Spleen (tissue), 11 donors: ENCODE measurements around the gene SHISA9. TPM values are rescaled to one million over a fixed set of nuclear protein-coding genes. Genes with fewer than 3 reads are reported as not detected.

Experiments
- DNase-seq: peaks from one replicate; pipeline ENCODE4 v3.0.0-alpha.2; 2020
- H3K27ac ChIP-seq, 8 donors: fragments of 200-600 bp; sonication (generic) in 7 of 8; 1 replicate in 4 of 8; 2 replicates in 4 of 8; pipeline versions ENCODE4 v1.5.0 to v1.8.0; 2016 to 2021; ENCODE audit warnings: inconsistent platforms in 4 of 8, mild to moderate bottlenecking in 4 of 8, moderate library complexity in 1 of 8
- H3K27me3 ChIP-seq, 7 donors: fragments of 200-600 bp; sonication (generic) in 6 of 7; replicated peaks in 1 of 7; 1 replicate in 4 of 7; 2 replicates in 3 of 7; pipeline versions ENCODE4 v1.5.0 to v1.8.0; 2016 to 2021; ENCODE audit warnings: inconsistent platforms in 3 of 7, mild to moderate bottlenecking in 1 of 7
- H3K36me3 ChIP-seq, 6 donors: fragments of 200-600 bp; sonication (generic) in 5 of 6; 1 replicate in 4 of 6; 2 replicates in 2 of 6; pipeline versions ENCODE4 v1.5.0 to v1.8.0; 2016 to 2021; ENCODE audit warnings: inconsistent platforms in 2 of 6
- H3K4me1 ChIP-seq, 6 donors: fragments of 200-600 bp; sonication (generic) in 5 of 6; 1 replicate in 3 of 6; 2 replicates in 3 of 6; pipeline versions ENCODE4 v1.5.0 to v1.8.0; 2016 to 2021; ENCODE audit warnings: inconsistent platforms in 3 of 6
- H3K4me3 ChIP-seq, 8 donors: fragments of 200-600 bp; sonication (generic) in 7 of 8; 1 replicate in 4 of 8; 2 replicates in 4 of 8; pipeline versions ENCODE4 v1.5.0 to v1.8.0; 2016 to 2021; ENCODE audit warnings: inconsistent platforms in 4 of 8, mild to moderate bottlenecking in 4 of 8, moderate library complexity in 2 of 8
- H3K9me3 ChIP-seq, 8 donors: fragments of 200-600 bp; sonication (generic) in 7 of 8; 1 replicate in 4 of 8; 2 replicates in 4 of 8; pipeline versions ENCODE4 v1.5.0 to v1.8.0; 2016 to 2021; ENCODE audit warnings: inconsistent platforms in 4 of 8
- CTCF ChIP-seq, 11 experiments: fragments of 200-600 bp in 7 of 11; fragments of 450-650 bp in 4 of 11; sonication (generic) in 4 of 11; IDR thresholded peaks in 8 of 11; conservative IDR thresholded peaks in 3 of 11; 1 replicate in 7 of 11; 2 replicates in 4 of 11; pipeline versions ENCODE4 v1.4.0 to v1.8.0; 2016 to 2021; ENCODE audit warnings: antibody characterized with exemption in 11 of 11, inconsistent platforms in 4 of 11, mild to moderate bottlenecking in 1 of 11
- POLR2A ChIP-seq, 3 donors: fragments of 450-650 bp; IDR thresholded peaks; one replicate each; pipeline ENCODE4 v1.5.1; 2017; ENCODE audit warnings: antibody characterized with exemption in 3 of 3, mild to moderate bottlenecking in 1 of 3
- POLR2AphosphoS5 ChIP-seq, 3 donors: sonication (generic); formaldehyde crosslinking; IDR thresholded peaks; one replicate each; pipeline ENCODE4 v1.5.1; 2017; ENCODE audit warnings: antibody characterized with exemption in 3 of 3
- WGBS, 5 donors: extraction: QIAGEN DNeasy Blood & Tissue Kit in 3 of 5; methylation state at CpG; one replicate each; pipeline versions ENCODE4 v1.1.5 to v1.1.7; 2013 to 2018; 5-methylcytosine and 5-hydroxymethylcytosine counted together
- intact Hi-C: fragments of 100-400 bp; cut with DNase I; formaldehyde crosslinking; loops from one replicate; pipeline ENCODE4 v1.15.0; 2023; ENCODE audit warnings: low total_unique reads
- polyA plus RNA-seq, 3 donors: library from polyadenylated mRNA; stranded (reverse); fragments of 200-250 nt; gene quantifications; one replicate each; pipeline ENCODE4 v1.2.1, GENCODE V29; 2013
- total RNA-seq, 7 donors: library from RNA; depleted of rRNA in 3 of 7; stranded (reverse); fragments of >200 nt in 3 of 7; fragmentation: NEBNext Ultra II Directional in 4 of 7; extraction: Animal tissue kit (Norgen Biotek cat#: 25700) in 4 of 7; gene quantifications; one replicate each; pipeline versions ENCODE4 v1.1.0 to v1.2.1, GENCODE V29; 2016 to 2021
- donor health status: healthy with polysubstance abuse.
- donor health status: DM: no; HTN: no; CAD: no; lungs with moderate emphysema.
- donor health status: DM: no; HTN: no; CAD: no.
- donor health status: Bipolar disorder and iron deficiency.
- donor health status: healthy.
- donor health status: DM: no; HTN: no; CAD: no.
- donor health status: DM: yes; HTN: yes; CAD: no.

The SHISA9 gene
- total and polyA plus RNA-seq, 10 donors, result 0.02 to 0.17 (median 0.05) TPM; not detected in 4

DNA sequence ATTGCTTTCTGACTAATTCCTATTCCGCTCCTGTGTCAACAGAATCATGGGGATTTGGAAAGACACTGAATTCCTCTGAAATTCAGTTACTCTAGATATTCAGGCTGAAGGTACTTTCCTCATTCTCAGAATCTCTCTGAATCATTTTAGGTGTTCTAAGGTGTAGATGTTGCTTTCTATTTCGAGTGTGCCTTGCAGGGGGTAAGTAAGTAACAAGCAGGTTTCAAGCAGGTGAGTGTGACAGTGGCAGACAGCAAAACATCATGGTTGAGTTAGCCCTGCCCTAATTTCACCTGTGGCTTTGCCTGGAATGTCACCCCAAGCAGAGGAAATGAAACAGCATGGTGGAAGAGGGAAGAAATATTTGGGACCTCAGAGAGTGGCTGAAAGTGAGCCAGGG is 75.1 kb downstream of the SHISA9 start:
- Histone ChIP-seq H3K4me1 (no peaks in the 10 kb centered on the region), H3K36me3 (no peaks in the 10 kb centered on the region), H3K27ac (no peak overlapping the region), H3K4me3 (no peak overlapping the region), H3K27me3 (peaks cover 0 to 10% (median 0%) of the 10 kb centered on the region in 7 donors), H3K9me3 (peaks cover 0 to 17% (median 14%) of the 10 kb centered on the region in 8 donors)
- 56 to 68% (median 60%) methylated on average over 2 of the region's 2 CpGs for WGBS, 5 donors
- intact Hi-C loops, result no loop called here
- no peak for DNase-seq
- no peak for TF ChIP-seq POLR2A (IDR thresholded peaks at IDR 0.05)
- TF ChIP-seq POLR2AphosphoS5 (IDR thresholded peaks at IDR 0.05), result no peak
- no peak for TF ChIP-seq CTCF (IDR thresholded peaks at IDR 0.05 in 8 of 11, conservative IDR thresholded peaks at IDR 0.05 in 3 of 11)

DNA sequence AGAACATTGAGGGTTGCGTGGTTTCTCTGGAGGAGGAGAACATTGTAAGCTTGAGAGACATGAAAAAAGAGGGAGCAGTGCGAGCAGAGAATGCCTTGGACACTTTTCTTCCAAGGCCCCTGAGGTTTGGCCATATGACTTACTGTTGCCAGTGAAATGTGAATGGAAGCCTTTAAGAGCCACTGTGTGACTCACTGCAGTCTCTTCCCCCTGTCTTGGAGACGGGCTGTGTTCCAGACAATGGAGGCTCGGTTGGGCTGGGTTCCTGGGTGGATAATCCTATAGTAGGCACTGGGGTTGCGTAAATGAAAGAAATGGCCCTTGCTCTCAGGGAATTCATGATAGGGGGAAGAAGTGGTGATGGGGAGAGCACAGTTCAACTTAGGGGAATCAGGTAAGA is 75.5 kb downstream of the SHISA9 start:
- Histone ChIP-seq H3K36me3 (no peaks in the 10 kb centered on the region), H3K27me3 (peaks cover 0 to 10% (median 0%) of the 10 kb centered on the region in 7 donors), H3K4me1 (no peaks in the 10 kb centered on the region), H3K4me3 (no peak overlapping the region), H3K9me3 (peaks cover 0 to 21% (median 17%) of the 10 kb centered on the region in 8 donors), H3K27ac (no peak overlapping the region)
- DNase-seq, result no peak
- WGBS, 5 donors, result 55 to 83% (median 80%) methylated on average over 5 of the region's 5 CpGs
- intact Hi-C loops, result no loop called here
- TF ChIP-seq CTCF (IDR thresholded peaks at IDR 0.05 in 8 of 11, conservative IDR thresholded peaks at IDR 0.05 in 3 of 11), result no peak
- TF ChIP-seq POLR2A (IDR thresholded peaks at IDR 0.05), result no peak
- no peak for TF ChIP-seq POLR2AphosphoS5 (IDR thresholded peaks at IDR 0.05)

GRCh38 chr16:12985516-12985915 is 84.1 kb downstream of the SHISA9 start:
- H3K4me1 ChIP-seq, result no peaks in the 10 kb centered on the region
- H3K36me3 ChIP-seq, result no peaks in the 10 kb centered on the region
- intact Hi-C loops, result no loop called here
- no peak for TF ChIP-seq POLR2AphosphoS5 (IDR thresholded peaks at IDR 0.05)
- TF ChIP-seq CTCF (IDR thresholded peaks at IDR 0.05 in 8 of 11, conservative IDR thresholded peaks at IDR 0.05 in 3 of 11), result no peak
- TF ChIP-seq POLR2A (IDR thresholded peaks at IDR 0.05), result no peak
- H3K9me3 ChIP-seq, result peaks cover 0 to 23% (median 11%) of the 10 kb centered on the region in 8 donors
- peaks cover 0 to 6% (median 0%) of the 10 kb centered on the region in 7 donors for H3K27me3 ChIP-seq
- H3K4me3 ChIP-seq, result no peak overlapping the region
- DNase-seq, result no peak
- H3K27ac ChIP-seq, result no peak overlapping the region

DNA sequence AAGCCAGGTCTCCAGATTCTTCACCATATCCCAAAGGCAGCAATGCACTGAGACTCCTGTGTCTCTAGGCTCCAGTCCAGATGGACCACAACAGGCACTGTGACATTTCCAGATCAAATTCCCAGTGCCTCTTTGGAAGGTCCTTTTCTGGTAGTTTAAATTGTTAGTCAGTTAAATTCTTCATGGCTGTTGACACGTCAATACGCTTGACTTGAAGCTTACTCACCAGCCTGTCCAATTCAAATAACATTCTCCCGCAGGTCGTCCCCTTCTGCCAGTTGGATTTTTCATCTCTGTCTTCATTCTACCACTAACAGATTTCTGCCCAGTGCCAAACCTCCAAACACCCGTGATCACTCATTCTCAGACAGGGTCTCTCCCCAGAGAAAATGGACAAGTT is 86.7 kb downstream of the SHISA9 start:
- Histone ChIP-seq H3K4me1 (no peaks in the 10 kb centered on the region), H3K9me3 (peaks cover 0 to 4% (median 0%) of the 10 kb centered on the region in 8 donors), H3K27me3 (peaks cover 0 to 6% (median 0%) of the 10 kb centered on the region in 7 donors), H3K36me3 (no peaks in the 10 kb centered on the region), H3K27ac (no peak overlapping the region), H3K4me3 (no peak overlapping the region)
- no peak for TF ChIP-seq POLR2AphosphoS5 (IDR thresholded peaks at IDR 0.05)
- no peak for TF ChIP-seq POLR2A (IDR thresholded peaks at IDR 0.05)
- no peak for TF ChIP-seq CTCF (IDR thresholded peaks at IDR 0.05 in 8 of 11, conservative IDR thresholded peaks at IDR 0.05 in 3 of 11)
- WGBS, 5 donors, result 78 to 90% (median 88%) methylated on average over 5 of the region's 5 CpGs
- no peak for DNase-seq
- intact Hi-C loops, result no loop called here
